Left renal pelvis (tissue), 4 donors: ENCODE measurements around the gene MYL7. TPM values are rescaled to one million over a fixed set of nuclear protein-coding genes. Genes with fewer than 3 reads are reported as not detected.

Experiments used
- DNase-seq, 4 donors: peaks; one replicate each; pipeline ENCODE4 v3.0.0-alpha.2; 2013; ENCODE audit warnings: low read depth in 4 of 4, low spot score in 3 of 4
- polyA plus RNA-seq, 4 donors: library from polyadenylated mRNA; unstranded; fragments of 120-200 nt; gene quantifications; one replicate each; pipeline ENCODE4 v1.2.1, GENCODE V29; 2013; ENCODE audit not compliant: insufficient read length in 4 of 4

The MYL7 gene
- polyA plus RNA-seq, 4 donors: 0.29 to 1.2 (median 0.45) TPM; not detected in 1

GRCh38 chr7:44151956-44152355, 10.8 kb upstream of the MYL7 start:
- no peak for DNase-seq

GRCh38 chr7:44150966-44151941, 10.1 kb upstream of the MYL7 start:
- DNase-seq: no peak

DNA sequence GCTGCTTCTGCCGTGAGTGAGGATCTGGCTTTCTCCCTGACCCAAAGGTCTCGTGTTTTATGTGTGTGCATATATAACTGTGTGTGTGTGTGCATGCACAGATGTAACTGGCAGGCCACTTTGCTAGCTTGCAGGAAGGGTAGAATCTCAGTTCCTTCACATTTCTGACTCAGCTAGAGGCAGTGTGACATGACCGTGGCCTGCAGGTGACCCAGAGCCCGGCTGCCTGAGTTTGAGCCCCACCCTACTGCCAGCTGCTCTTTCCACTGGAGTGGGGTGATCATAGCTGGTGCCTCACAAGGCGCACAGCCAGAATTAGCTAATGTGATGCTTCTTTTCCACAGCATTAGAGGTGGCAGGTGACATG, 9.3 kb upstream of the MYL7 start:
- DNase-seq: no peak

DNA sequence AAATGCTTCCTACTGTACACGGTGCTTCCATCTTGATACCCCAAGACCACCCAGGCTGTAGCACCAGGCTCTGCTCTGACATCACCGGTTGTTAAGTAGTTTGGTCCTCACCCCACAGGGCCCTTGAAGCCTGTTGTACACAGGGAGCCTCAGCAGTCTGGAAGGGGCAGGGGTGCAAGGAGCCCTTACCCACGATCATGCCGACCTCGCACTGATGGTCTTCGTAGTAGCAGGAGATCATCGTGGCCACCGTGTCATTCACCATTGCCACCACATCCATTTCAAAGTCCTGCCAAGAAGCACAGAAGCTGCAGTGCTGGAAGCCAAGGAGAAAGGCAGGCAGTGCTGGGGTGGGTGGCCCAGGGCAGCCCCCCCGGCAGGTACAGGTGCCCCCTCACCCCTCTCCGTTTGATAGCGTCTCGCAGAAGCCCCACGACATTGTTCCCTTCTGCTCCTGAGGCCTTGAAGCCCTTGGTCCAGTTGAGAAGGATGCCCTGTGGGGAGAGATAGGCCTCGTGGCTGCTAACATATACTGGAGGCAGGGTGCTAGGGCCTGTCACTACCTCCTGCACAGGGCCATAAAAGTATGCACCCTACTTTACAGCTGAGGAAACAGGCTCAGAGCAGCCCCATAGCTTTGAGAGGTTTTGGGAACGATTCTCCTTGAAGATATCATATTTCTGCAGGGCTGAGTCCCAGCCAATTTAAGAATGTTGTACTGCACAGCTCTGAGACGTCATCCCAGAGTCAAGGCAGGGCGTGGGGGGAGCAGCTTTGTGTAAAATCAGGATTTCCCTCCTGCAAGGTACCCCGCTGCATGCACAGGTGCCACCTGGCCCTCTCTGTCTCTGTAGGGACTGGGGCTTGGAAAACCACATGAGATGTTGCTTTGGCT, 8.7 kb upstream of the MYL7 start:
- no peak for DNase-seq

DNA sequence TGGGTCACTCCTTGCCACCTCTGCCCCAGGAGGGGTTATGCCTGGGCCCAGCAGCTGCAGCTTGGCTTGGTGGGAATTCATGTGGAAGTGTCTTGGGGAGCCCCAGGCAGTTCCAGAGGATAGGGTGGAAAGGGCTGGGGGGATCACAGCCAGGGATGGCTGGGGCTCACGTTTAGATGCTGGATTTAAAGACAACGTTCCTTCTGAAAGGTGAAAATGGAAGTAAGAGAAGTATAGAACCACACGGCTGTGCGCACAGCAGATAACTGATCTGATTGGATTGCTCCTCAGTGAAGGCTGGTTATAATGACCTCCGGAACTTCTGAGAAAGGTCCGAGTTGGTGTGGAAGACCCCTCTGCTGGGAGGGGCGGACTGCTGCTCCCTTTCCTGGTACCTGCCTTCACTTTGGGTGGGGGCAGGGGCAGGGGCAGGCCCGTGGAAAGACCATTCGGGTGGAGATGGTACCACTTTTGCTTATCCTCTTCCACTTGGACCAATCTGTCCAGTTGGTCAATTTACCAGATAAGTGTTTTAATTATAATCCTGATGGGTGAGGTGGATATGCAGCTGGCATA, 7.9 kb upstream of the MYL7 start:
- DNase-seq: no peak

DNA sequence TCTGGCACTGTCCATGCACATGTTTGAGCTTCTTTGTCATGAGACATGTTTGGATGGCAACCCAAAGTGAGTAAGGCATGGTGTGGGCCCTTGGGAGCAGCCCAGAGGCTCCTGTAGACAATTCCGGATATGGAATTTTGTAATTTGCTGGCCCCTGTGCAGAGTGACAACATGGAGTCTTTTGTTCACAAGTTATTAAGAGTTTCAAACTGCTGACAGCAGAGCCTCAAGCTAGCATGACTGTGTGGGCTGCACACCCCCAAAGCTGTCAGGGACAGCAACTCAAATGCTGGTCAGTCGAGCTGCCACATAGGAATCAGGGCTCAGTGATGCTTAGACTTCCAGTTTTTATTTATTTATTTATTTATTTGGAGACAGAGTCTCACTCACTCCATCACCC, 7.0 kb upstream of the MYL7 start:
- DNase-seq: no peak

DNA sequence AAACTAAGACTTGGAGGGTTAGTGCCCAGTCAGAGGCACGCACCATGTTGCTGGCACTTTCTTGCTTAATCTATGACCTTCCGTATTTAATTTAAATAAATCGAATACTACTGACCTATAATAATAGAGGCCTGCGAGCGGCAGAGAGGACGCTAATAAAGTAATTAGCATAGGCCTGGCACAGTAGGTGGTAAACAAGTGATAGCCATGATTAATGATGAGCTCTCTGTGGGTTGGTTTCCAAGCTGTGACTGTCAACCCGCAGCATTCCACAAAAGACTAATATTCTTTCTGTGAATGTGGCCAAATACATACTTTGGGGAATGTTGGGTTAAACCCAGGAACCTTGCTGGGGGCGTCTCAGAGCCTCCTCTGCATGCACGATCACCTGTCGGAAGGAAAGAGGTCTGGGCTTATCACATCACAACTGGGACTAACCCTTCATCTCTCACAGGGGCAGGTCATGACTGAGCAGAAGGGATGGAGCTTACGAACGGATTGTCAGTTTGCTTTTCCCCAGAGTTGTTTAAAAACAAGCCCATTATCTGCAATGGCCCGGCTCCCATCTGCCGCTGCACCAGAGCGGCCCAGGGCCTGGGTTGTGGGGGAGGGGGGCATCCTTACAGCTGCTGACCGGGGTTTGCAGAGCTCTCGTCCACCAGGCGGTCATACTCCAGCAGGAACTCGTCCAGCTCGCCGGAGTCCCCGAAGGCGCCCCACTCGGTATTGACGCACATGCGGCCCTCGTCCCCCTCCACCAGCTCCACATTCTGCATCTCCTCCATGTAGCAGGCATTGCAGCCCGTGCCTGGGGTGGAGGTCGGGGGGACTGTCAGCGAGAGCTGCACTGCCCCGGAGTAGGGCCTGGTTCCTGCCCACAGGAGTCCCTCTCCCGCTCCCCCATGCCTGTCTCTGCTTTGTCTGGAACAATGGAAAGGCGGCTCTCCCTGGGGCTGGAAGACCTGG, 6.2 kb upstream of the MYL7 start:
- no peak for DNase-seq

- DNase-seq: no peak
Measured at GRCh38 chr7:44145969-44146911, 5.1 kb upstream of the MYL7 start.

DNA sequence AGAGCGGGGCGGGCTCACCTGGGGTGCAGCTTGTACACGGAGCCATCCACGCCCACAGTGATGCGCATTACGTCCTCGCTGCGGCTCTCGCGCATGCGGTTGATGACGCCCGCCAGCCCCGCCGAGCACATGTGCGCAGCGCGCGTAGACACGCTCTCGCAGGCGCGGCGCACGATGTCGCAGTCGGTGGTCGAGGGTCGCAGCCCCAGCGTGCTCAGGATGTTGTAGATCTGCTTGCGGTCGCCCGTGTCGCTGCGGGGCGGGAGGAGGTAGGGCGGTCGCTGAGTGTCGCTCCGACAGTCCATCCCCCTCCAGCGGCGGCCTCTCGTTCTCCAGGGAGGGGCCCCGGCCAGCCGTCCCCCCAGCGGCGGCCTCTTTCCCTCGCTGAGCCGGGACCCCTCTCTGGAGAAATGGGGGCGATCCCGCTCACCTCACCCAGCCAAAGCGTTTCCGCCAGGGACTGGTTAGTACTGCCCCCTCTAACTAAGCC, 4.4 kb upstream of the MYL7 start:
- no peak for DNase-seq

DNA sequence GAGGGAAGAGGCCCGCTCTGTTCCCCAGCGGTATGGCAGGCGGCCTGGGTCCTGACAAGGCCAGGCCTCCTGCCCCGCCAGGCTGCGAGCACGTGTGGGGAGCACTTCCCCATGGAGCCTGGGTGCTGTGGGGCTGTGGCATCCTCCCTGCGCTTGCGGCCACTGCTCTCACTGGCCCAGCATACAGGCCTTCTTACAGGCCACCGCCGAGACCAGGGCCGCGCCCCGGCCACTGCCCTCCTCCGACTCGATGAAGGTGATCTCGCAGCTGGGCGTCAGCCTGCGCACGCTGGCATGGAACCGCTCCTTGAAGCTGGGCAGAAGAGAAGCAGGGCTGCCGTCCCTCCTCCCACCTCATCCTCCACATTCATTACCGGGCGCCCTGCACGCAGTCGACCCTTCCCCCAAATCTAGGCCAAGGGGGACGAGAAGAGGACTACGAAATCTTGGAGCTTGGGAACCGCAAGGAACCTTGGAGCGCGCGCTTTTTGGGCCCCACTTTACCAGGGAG, 3.9 kb upstream of the MYL7 start:
- no peak for DNase-seq

- no peak for DNase-seq
Measured at GRCh38 chr7:44144426-44144967, 3.4 kb upstream of the MYL7 start.

DNA sequence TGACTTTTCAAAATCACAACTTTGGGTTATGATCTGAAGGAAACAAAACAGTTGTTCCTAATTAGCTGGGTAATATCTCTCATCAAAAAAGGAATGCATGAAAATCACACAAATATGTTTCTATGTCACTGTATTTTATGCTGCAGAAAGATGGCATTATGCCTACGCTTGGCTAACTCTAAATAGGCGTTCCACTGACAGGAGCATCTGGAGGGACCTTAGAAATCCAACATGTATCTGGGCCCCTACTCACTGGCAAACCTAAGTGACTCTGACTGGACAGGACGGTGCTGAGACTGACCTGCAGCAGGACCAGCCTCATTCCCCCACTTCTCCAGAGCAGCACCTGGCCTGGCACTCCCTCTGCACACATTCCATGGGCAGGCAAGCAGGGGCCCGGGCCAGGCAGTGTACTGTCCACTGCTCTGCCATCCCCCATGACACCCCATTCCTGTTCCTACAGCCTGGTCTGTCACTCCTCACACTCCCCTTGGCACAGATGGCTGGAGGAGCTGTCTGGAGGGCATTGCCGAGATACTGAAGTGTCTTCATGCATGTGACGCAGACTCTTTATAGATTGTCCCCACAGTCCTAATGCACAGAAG, 2.6 kb upstream of the MYL7 start:
- DNase-seq: no peak

- DNase-seq: no peak
Measured at GRCh38 chr7:44142028-44142427, 896 bp upstream of the MYL7 start.

DNA sequence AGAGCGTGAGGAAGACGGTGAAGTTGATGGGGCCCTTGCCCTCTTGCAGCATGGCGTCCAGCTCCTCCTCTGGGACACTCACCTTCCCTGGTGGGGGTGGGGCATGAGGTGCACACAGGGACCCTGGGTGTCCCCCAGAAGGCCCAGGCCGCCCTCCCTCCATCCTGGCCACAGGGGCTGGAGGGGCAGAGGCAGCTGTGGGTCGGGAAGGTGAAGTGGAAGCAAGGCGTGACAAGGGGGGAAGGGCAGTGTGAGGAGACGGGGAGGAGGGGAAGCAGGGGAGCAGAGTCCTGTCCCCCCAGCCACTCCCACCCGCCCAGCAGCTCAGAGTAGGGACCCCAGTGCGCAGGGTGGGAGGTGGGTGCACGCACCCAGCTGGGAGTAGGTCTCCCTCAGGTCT, 791 bp downstream of the MYL7 start:
- no peak for DNase-seq

DNA sequence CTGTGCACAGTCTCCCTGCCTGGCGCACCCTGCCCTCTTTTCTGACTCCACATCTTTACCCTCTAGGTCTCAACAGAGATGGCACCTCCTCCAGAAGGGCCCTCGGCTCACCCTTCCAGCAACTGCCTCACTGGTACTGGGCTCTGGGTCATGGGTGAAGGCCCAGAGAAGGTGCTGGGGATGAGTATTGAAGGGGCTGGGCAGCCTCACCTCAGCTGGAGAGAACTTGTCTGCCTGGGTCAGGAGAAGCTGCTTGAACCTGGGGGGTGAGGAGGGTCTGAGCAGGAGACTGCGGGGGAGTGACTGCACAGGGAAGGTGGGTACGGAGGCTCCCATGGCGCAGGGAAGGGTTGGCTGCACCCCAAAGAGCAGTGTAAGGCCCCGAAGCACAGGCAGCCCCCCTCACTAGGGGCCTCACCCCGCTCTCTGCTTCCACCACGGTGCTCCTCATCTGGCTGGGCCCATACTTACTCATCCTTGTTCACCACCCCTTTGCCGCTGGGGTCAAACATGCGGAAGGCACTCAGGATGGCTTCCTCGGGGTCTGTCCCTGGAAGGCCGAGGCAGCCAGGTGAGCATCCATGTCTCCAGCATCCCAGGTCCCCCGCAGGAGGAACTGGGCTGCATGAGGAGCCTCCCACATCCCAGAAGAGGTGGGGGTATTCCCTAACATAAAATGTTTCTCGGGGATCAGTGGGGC, 1.7 kb downstream of the MYL7 start:
- DNase-seq: no peak

DNA sequence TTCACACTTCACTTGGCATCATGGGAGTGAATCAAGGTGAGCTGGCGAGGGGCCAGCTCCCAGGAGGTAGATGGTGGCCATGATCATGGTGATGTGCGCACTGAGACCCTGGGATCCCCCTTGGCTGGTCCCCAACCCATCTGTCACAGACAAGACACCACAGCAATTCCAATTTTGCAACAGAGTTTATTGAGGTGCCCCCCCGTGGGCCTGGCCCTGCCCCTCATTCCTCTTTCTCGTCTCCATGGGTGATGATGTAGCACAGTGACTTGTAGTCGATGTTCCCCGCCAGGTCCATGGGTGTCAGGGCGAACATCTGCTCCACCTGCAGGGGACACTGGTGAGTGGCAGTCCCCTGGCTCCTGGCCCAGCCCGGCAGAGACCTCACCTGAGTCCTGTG, 2.4 kb downstream of the MYL7 start:
- DNase-seq: no peak

- no peak for DNase-seq
Measured at GRCh38 chr7:44136731-44137130, 4.4 kb downstream of the MYL7 start.
